AG04449 (cell line): ENCODE results near the gene KIFC3.
"Not testable (repeated sequence)": the region's sequence is repeated elsewhere in the genome, so short reads cannot be mapped to it uniquely, and the experiment has no call there.

Experiments used
- CTCF ChIA-PET: fragments of 350-600 bp; formaldehyde crosslinking; extraction: SDS; loops from one replicate; lab custom pipeline; 2021; ENCODE audit warnings: antibody characterized with exemption; lab: Yijun Ruan, JAX
- POLR2A ChIA-PET: fragments of 400-600, 350-600 bp; formaldehyde crosslinking; extraction: SDS; loops from one replicate; lab custom pipeline; 2020; ENCODE audit warnings: antibody characterized with exemption, inconsistent platforms; lab: Yijun Ruan, JAX
- DNase-seq: peaks from one replicate; pipeline ENCODE4 v3.0.0-alpha.2; 2010; ENCODE audit warnings: low read depth, low spot score
- H3K4me3 ChIP-seq: 2 replicates; pipeline ENCODE4 v1.5.1; 2011; ENCODE audit warnings: low read depth, mild to moderate bottlenecking, control low read depth, low read length
- CTCF ChIP-seq: IDR thresholded peaks from one replicate; pipeline ENCODE4 v1.5.1; 2011; ENCODE audit warnings: mild to moderate bottlenecking, moderate library complexity, low read length, control low read depth, inconsistent platforms; ENCODE audit not compliant: insufficient read depth; ENCODE audit errors: missing control alignments

KIFC3 gene

GRCh38 chr16:57786632-57787518 is 15.4 kb downstream of the KIFC3 start:
- POLR2A ChIA-PET = no interaction called here
- CTCF ChIA-PET = interaction anchor here (1.5 kb wide), 1 partner anchor 76 kb away, joined by 3 read pairs; no protein-coding TSS in a partner anchor

GRCh38 chr16:57785924-57786323 is 16.4 kb downstream of the KIFC3 start:
- H3K4me3 ChIP-seq = no peak overlapping the region
- ChIA-PET CTCF (no interaction called here), POLR2A (no interaction called here)
- no peak for DNase-seq
- no peak for TF ChIP-seq CTCF

More at GRCh38 chr16:57786632-57787518, 15.4 kb downstream of the KIFC3 start:
- TF ChIP-seq CTCF = no peak
- no peak for DNase-seq
- H3K4me3 ChIP-seq = no peak overlapping the region

GRCh38 chr16:57785385-57785784 is 16.9 kb downstream of the KIFC3 start:
- TF ChIP-seq CTCF = no peak
- POLR2A ChIA-PET = no interaction called here
- H3K4me3 ChIP-seq = no peak overlapping the region
- CTCF ChIA-PET = interaction anchor here (1.1 kb wide), 1 partner anchor 78 kb away, joined by 3 read pairs; no protein-coding TSS in a partner anchor
- no peak for DNase-seq

GRCh38 chr16:57784334-57784733 is 18.0 kb downstream of the KIFC3 start:
- POLR2A ChIA-PET = interaction anchor here (0.8 kb wide), 1 partner anchor 18 kb away, joined by 3 read pairs; the partner anchor contains the start of gene KIFC3
- CTCF ChIA-PET = interaction anchor here (1.0 to 1.5 kb wide), 3 partner anchors 17 to 207 kb away, joined by 3 read pairs; no protein-coding TSS in a partner anchor

GRCh38 chr16:57783883-57784282 is 18.4 kb downstream of the KIFC3 start:
- ChIA-PET CTCF (interaction anchor here (1.0 to 1.5 kb wide), 2 partner anchors 17 to 207 kb away, joined by 3 read pairs; no protein-coding TSS in a partner anchor), POLR2A (interaction anchor here (0.8 kb wide), 1 partner anchor 19 kb away, joined by 3 read pairs; the partner anchor contains the start of gene KIFC3)
- TF ChIP-seq CTCF = no peak
- no peak overlapping the region for H3K4me3 ChIP-seq
- no peak for DNase-seq

More at GRCh38 chr16:57784334-57784733, 18.0 kb downstream of the KIFC3 start:
- DNase-seq = no peak
- no peak overlapping the region for H3K4me3 ChIP-seq
- TF ChIP-seq CTCF = no peak

GRCh38 chr16:57783116-57783515 is 19.2 kb downstream of the KIFC3 start:
- POLR2A ChIA-PET = no interaction called here
- CTCF ChIA-PET = interaction anchor here (1.0 to 2.2 kb wide), 3 partner anchors 9 to 206 kb away, joined by 3 to 6 read pairs (median 4); no protein-coding TSS in a partner anchor

GRCh38 chr16:57782607-57783055 is 19.7 kb downstream of the KIFC3 start:
- CTCF ChIA-PET = interaction anchor here (1.0 to 2.2 kb wide), 5 partner anchors 9 to 207 kb away, joined by 3 to 6 read pairs (median 4); no protein-coding TSS in a partner anchor
- DNase-seq, POLR2A ChIA-PET, H3K4me3 ChIP-seq: not testable (repeated sequence)

More at GRCh38 chr16:57783116-57783515, 19.2 kb downstream of the KIFC3 start:
- H3K4me3 ChIP-seq = no peak overlapping the region
- no peak for TF ChIP-seq CTCF
- no peak for DNase-seq
